Lung (tissue), 12 donors: ENCODE data around the gene TMEM31. TPM values are rescaled to one million over a fixed set of nuclear protein-coding genes. Genes with fewer than 3 reads are reported as not detected.

Source experiments
- ATAC-seq: fragments of 200-7000 bp; cut with Tn5 transposase; one replicate; pipeline ENCODE4 v1.9.1; 2020; ENCODE audit warnings: moderate number of reproducible peaks; ENCODE audit not compliant: insufficient read depth, low FRiP score
- DNase-seq, 3 donors: peaks; one replicate each; pipeline ENCODE4 v3.0.0-alpha.2; 2013 to 2017
- H3K27ac ChIP-seq, 2 donors: one replicate each; pipeline ENCODE4 v1.5.1; 2013; ENCODE audit warnings: mild to moderate bottlenecking in 2 of 2, moderate library complexity in 2 of 2, control low read depth in 1 of 2, inconsistent platforms in 1 of 2, low read depth in 1 of 2, low read length in 1 of 2
- H3K27me3 ChIP-seq, 3 donors: one replicate each; pipeline ENCODE4 v1.5.1; 2013; ENCODE audit warnings: low read length in 2 of 3; ENCODE audit not compliant: control insufficient read depth in 3 of 3, insufficient read depth in 3 of 3
- H3K36me3 ChIP-seq, 4 donors: one replicate each; pipeline ENCODE4 v1.5.1; 2013; ENCODE audit warnings: low read length in 4 of 4, mild to moderate bottlenecking in 1 of 4, moderate library complexity in 1 of 4; ENCODE audit not compliant: control insufficient read depth in 4 of 4, insufficient read depth in 4 of 4
- H3K4me1 ChIP-seq, 5 donors: one replicate each; pipeline ENCODE4 v1.5.1; 2013; ENCODE audit warnings: low read length in 5 of 5, mild to moderate bottlenecking in 2 of 5, moderate library complexity in 1 of 5; ENCODE audit not compliant: control insufficient read depth in 5 of 5, insufficient read depth in 5 of 5
- H3K4me3 ChIP-seq: one replicate; pipeline ENCODE4 v1.5.1; 2013; ENCODE audit warnings: mild to moderate bottlenecking, control low read depth, moderate library complexity
- H3K9ac ChIP-seq, 2 donors: one replicate each; pipeline ENCODE4 v1.5.1; 2013; ENCODE audit warnings: low read length in 2 of 2, control low read depth in 1 of 2; ENCODE audit not compliant: insufficient read depth in 1 of 2
- H3K9me3 ChIP-seq, 4 donors: one replicate each; pipeline ENCODE4 v1.5.1; 2013; ENCODE audit warnings: low read length in 3 of 4, mild to moderate bottlenecking in 1 of 4, moderate library complexity in 1 of 4; ENCODE audit not compliant: control insufficient read depth in 4 of 4, insufficient read depth in 3 of 4
- CTCF ChIP-seq: IDR thresholded peaks from 2 replicates; pipeline ENCODE4 v1.5.1; 2012; ENCODE audit warnings: mild to moderate bottlenecking; ENCODE audit errors: control extremely low read depth, extremely low read depth
- WGBS, 2 donors: extraction: QIAGEN DNeasy Blood & Tissue Kit; methylation state at CpG; one replicate each; pipeline ENCODE4 v1.1.7; 2013; 5-methylcytosine and 5-hydroxymethylcytosine counted together
- polyA plus RNA-seq, 2 donors: library from polyadenylated mRNA; stranded (reverse); fragments of 200-250 nt; gene quantifications; one replicate each; pipeline ENCODE4 v1.2.1, GENCODE V29; 2013
- total RNA-seq, 2 donors: library from RNA; depleted of rRNA in 1 of 2; stranded (reverse); fragments of >200 nt in 1 of 2; gene quantifications; one replicate each; pipeline ENCODE4 v1.2.1, GENCODE V29; 2014 to 2021
- donor health status: control.
- donor health status: control.
- donor health status: Bipolar disorder and iron deficiency.
- donor health status: healthy.
- donor health status: DM: yes; HTN: yes; CAD: no.

Gene TMEM31
- total and polyA plus RNA-seq, 4 donors: 0.30 to 0.65 TPM; not detected in 2

DNA sequence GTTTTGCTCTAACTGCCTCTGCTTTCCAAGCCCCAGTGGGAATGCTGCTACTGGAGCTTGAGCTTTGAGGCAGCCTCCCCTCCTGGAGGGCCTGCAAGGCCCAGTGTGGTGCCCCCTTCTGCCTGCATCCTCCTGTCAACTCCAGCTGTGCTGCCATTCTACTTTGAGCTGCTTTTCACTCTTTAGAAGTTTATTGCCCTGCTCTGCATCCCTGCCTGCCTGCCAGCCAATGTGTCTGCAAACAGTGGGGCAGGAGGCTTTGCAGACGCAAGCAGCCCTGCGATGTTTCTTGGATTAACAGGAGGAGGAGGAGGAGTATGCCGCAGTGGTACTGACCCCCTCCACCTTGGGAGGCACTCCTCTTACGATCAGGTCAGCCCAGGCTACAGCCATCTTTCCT is 16.4 kb downstream of the TMEM31 start:
- 71 to 100% methylated on average over 4 of the region's 4 CpGs for WGBS, 2 donors
- no peak overlapping the region for H3K27ac ChIP-seq
- DNase-seq: no peak
- H3K27me3 ChIP-seq: peaks cover 6 to 40% (median 10%) of the 10 kb centered on the region in 3 donors
- peaks cover 0 to 4% (median 0%) of the 10 kb centered on the region in 5 donors for H3K4me1 ChIP-seq
- ATAC-seq: no peak
- no peak overlapping the region for H3K4me3 ChIP-seq
- H3K9me3 ChIP-seq: peaks cover 0 to 2% (median 0%) of the 10 kb centered on the region in 4 donors
- no peak for TF ChIP-seq CTCF
- no peaks in the 10 kb centered on the region for H3K36me3 ChIP-seq
- H3K9ac ChIP-seq: no peak overlapping the region

- peaks cover 0 to 4% (median 0%) of the 10 kb centered on the region in 5 donors for H3K4me1 ChIP-seq
- DNase-seq (no peak), ATAC-seq (no peak)
- H3K9ac ChIP-seq: no peak overlapping the region
- no peak overlapping the region for H3K27ac ChIP-seq
- no peaks in the 10 kb centered on the region for H3K36me3 ChIP-seq
- peaks cover 6 to 45% (median 15%) of the 10 kb centered on the region in 3 donors for H3K27me3 ChIP-seq
- H3K4me3 ChIP-seq: no peak overlapping the region
- no peak for TF ChIP-seq CTCF
- 50 to 81% methylated on average over 5 of the region's 5 CpGs for WGBS, 2 donors
- no peaks in the 10 kb centered on the region for H3K9me3 ChIP-seq
Observed at GRCh38 chrX:103729015-103729414, 18.3 kb downstream of the TMEM31 start.

DNA sequence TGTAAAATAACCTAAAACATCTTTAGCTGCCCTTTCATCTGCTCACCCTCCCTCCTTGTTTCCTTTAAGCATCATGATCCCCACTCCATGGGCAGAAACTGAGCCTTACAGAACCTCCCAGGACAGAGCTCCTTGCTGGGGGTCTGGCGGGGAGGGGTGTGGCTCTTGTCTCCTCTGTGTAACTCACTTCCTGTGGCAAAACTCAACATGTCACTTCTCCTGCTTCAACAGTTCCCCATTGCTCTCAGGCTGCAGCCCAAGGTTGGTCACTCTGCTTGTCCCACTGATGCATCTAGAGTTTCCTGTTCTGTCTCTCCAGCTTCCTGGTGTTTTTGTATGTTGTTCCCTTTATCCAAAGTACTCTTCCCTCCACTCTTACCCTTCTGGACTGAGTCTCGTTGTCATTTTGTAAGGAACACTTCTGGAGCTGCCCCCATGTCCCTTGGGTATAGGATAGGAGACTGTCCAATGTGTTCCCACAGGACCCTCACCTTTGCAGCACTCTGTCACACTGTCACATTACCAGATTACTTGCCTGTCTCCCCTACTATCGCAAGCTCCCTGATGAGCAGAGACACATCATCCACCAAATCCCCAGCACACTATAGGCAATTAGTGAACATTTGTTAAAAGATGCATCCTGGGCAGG is 19.6 kb downstream of the TMEM31 start:
- TF ChIP-seq CTCF: no peak
- H3K9me3 ChIP-seq: no peaks in the 10 kb centered on the region
- H3K4me1 ChIP-seq: peaks cover 0 to 4% (median 0%) of the 10 kb centered on the region in 5 donors
- H3K27me3 ChIP-seq: peaks cover 1 to 49% (median 16%) of the 10 kb centered on the region in 3 donors
- H3K36me3 ChIP-seq: no peaks in the 10 kb centered on the region
- H3K27ac ChIP-seq: no peak overlapping the region
- no peak overlapping the region for H3K9ac ChIP-seq
- H3K4me3 ChIP-seq: no peak overlapping the region
- DNase-seq (no peak), ATAC-seq (no peak)
- WGBS, 2 donors: 54 to 60% methylated on average over 3 of the region's 3 CpGs
